ENCODE results near the gene AGTRAP. TPM values are rescaled to one million over a fixed set of nuclear protein-coding genes. Genes with fewer than 3 reads are reported as not detected.
A peak's percentile ranks its signal among the peaks of the same experiment; 100 is the strongest.

The AGTRAP gene
- total and polyA plus RNA-seq, 2 of the 4 experiments (the other 2 are of a cell fraction): 21.5 to 57.7 TPM

- BruUV-seq (replicated peaks): no TSS peak
- Histone ChIP-seq H2AK5ac (ENCODE audit: low read depth, low read length) (peak overlapping the region; percentile 82; the same call in 1 of the 2 replicates), H3K4me3 (ENCODE audit: insufficient read depth, low read depth, low read length) (no peak overlapping the region), H3K4me2 (ENCODE audit: low read depth, low read length) (peak overlapping the region; percentile 36; the same call in 1 of the 2 replicates), H2BK15ac (ENCODE audit: low read depth, low read length) (no peak overlapping the region), H4K8ac (ENCODE audit: low read depth in 2 of 2, low read length in 2 of 2) (peak overlapping the region in 1 of 2 experiments; percentile 84; a peak in 2 of 4 replicates), H4K91ac (ENCODE audit: insufficient read depth, low read depth, low read length) (peak overlapping the region; percentile 13; the same call in 1 of the 2 replicates), H4K5ac (ENCODE audit: low read depth, low read length) (peak overlapping the region; percentile 80; the same call in 1 of the 2 replicates), H3K27me3 (ENCODE audit: control insufficient read depth, insufficient read depth, low read length) (no peaks in the 10 kb centered on the region; the same call in 1 of the 2 replicates), H3K56ac (ENCODE audit: extremely low read depth, insufficient read depth, low read length) (no peak overlapping the region), H4K20me1 (ENCODE audit: insufficient read depth, low read length) (no peaks in the 10 kb centered on the region), H3K79me1 (ENCODE audit: low read depth in 1 of 2, low read length in 2 of 2) (peaks cover 0 to 4% of the 10 kb centered on the region in 2 experiments; a peak in 1 of 4 replicates), H3K27ac (ENCODE audit: insufficient read depth, low read length) (no peak overlapping the region), H3K9me1 (ENCODE audit: insufficient read depth, low read length) (peaks cover 11% of the 10 kb centered on the region), H3K18ac (ENCODE audit: low read depth, low read length) (peak overlapping the region; percentile 30; the same call in 1 of the 2 replicates), H2BK5ac (ENCODE audit: low read depth, low read length, poor library complexity, severe bottlenecking) (no peak overlapping the region), H3K23ac (ENCODE audit: low read depth, low read length) (no peak overlapping the region), H3K14ac (replicated peaks; ENCODE audit: low read depth, low read length) (no peak overlapping the region), H2BK120ac (ENCODE audit: low read depth, low read length) (no peak overlapping the region), H2AFZ (replicated peaks; ENCODE audit: low read length, poor library complexity) (peak overlapping the region; percentile 92), H3K9ac (ENCODE audit: low read depth, low read length) (peak overlapping the region; percentile 13; the same call in 1 of the 2 replicates), H3K36me3 (ENCODE audit: control insufficient read depth, insufficient read depth, low read length) (no peaks in the 10 kb centered on the region; the same call in 1 of the 2 replicates), H3K4me1 (ENCODE audit: control insufficient read depth, insufficient read depth, low read length) (peaks cover 16% of the 10 kb centered on the region), H3K4ac (ENCODE audit: low read depth, low read length) (peak overlapping the region; percentile 19; the same call in 1 of the 2 replicates), H3K9me3 (ENCODE audit: control insufficient read depth, insufficient read depth, low read length) (no peaks in the 10 kb centered on the region), H2BK20ac (ENCODE audit: low read depth, low read length) (no peak overlapping the region), H2AK9ac (replicated peaks; ENCODE audit: low read depth, low read length, poor library complexity) (peak overlapping the region; percentile 87)
- WGBS, 2 experiments (ENCODE audit: extremely low coverage in 2 of 2, insufficient read length in 1 of 2): 85% methylated on average over 14 of the region's 21 CpGs; no CpG with 5 or more reads in 1 of the 2 experiments
- CTCF ChIA-PET: interaction anchor here (0.6 to 1.5 kb wide), 4 partner anchors 8 to 22 kb away, joined by 3 to 5 read pairs (median 4); no protein-coding TSS in a partner anchor
- ATAC-seq (ENCODE audit: low read depth) (no peak), DNase-seq (no peak)
- intact Hi-C loops (cut with micrococcal nuclease) (no loop called here), in situ Hi-C loops (cut with MboI; ENCODE audit: low sequenced_read_pairs) (no loop called here), dilution Hi-C loops (cut with HindIII; ENCODE audit: low sequenced_read_pairs, unreplicated experiment) (no loop called here)
- POLR2A ChIA-PET (ENCODE audit: unreplicated experiment): no interaction called here
- TF ChIP-seq MAZ (IDR thresholded peaks at IDR 0.05; ENCODE audit: borderline replicate concordance, low read depth, low read length) (no peak), NFE2L2 (IDR thresholded peaks at IDR 0.05; ENCODE audit: low read depth, low read length) (no peak), CHD1 (IDR thresholded peaks at IDR 0.05; ENCODE audit: low read depth, low read length) (no peak), FOS (IDR thresholded peaks at IDR 0.05; ENCODE audit: low read depth, low read length) (no peak), RFX5 (IDR thresholded peaks at IDR 0.05; ENCODE audit: low read depth, low read length) (no peak), POLR2A (IDR thresholded peaks at IDR 0.05; ENCODE audit: low read depth, low read length) (no peak), BHLHE40 (IDR thresholded peaks at IDR 0.05; ENCODE audit: low read depth, low read length) (no peak), ELK1 (IDR thresholded peaks at IDR 0.05; ENCODE audit: borderline replicate concordance, low read depth, low read length) (no peak), MXI1 (IDR thresholded peaks at IDR 0.05; ENCODE audit: borderline replicate concordance, low read depth, low read length) (no peak), CEBPB (IDR thresholded peaks at IDR 0.05; ENCODE audit: low read depth, low read length) (no peak)
Measured at GRCh38 chr1:11784256-11784992, 48.5 kb downstream of the AGTRAP start.

Data from IMR-90 (cell line).